ENCODE results near the gene LDHD. TPM values are rescaled to one million over a fixed set of nuclear protein-coding genes. Genes with fewer than 3 reads are reported as not detected.

Gene LDHD
- total and polyA plus RNA-seq, 2 donors: 1.5 to 4.6 TPM

DNA sequence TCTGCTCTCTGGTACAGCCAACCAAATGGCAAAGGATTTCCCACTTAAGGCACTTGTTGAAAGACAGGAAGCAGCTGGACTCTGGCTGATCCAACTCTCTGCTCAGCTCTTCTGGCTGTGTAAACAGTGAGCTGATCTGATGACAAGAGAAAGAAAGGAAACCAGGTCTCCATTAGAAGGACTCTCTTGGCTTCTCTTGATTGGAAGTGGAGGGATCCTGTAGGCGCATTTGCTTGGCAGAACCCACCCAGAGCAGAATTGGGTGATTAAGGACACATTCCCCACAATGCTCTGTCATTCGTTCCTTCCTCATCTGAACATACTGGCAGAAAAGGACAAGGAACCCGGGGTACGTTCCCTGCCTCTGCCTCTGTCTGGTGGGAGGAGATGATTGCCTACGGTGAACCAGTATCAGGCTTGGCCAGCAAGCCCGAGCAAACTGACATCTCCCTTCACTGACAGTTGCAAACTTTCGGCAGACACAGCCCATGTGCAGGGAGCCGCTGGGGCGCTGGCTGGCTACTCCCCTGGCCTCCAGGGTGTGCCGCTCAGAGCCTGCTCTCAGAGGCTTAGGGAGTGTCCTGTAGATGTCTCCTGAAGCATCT, 29.1 kb downstream of the LDHD start:
- Histone ChIP-seq H3K4me1 (ENCODE audit: insufficient read depth) (no peaks in the 10 kb centered on the region), H3K36me3 (ENCODE audit: insufficient read depth) (no peaks in the 10 kb centered on the region), H3K27ac (ENCODE audit: low read depth) (peak overlapping the region; percentile 28)

DNA sequence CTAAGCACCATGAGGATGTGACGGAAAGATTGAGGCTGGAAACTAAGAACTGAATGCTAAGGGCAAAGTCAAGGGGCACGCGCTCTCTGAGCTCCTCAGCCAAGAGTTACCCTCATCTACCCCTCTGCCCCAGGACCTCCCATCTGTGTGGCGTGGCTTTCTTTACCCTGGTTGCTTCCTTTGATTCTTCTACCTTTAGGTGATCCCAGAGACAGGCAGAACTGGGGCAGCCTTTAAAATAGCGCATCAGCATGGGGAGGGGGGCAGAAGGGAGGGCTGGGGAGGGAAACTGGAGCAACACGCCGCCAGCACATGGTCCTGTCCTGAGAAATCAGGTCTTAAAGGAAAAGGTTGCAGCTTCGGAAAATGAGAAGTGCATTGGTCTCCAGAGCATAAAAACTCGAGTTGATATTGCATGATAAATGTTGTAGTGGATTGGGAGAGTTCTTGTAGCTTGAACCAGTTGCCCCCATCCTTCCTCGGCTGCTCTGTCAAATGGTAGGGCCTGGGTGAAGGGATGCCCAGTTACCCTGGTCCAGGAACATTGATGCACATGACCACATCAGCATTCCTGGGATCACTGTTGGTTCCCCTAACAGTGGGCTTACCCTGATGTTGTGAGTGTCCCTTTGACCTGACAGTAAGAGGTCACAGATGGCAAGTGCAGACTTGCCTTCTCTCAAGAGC, 29.7 kb downstream of the LDHD start:
- Histone ChIP-seq H3K27ac (ENCODE audit: low read depth) (no peak overlapping the region), H3K4me3 (ENCODE audit: low read depth, low read length) (no peak overlapping the region), H3K36me3 (ENCODE audit: insufficient read depth) (no peaks in the 10 kb centered on the region), H3K4me1 (ENCODE audit: insufficient read depth) (peaks cover 2% of the 10 kb centered on the region)
- WGBS: 78% methylated on average over 10 of the region's 10 CpGs
- DNase-seq (ENCODE audit: extremely low spot score): no peak

More for the DNA sequence above, 29.1 kb downstream of the LDHD start:
- no peak overlapping the region for H3K4me3 ChIP-seq (ENCODE audit: low read depth, low read length)
- 18% methylated on average over 10 of the region's 10 CpGs for WGBS
- DNase-seq (ENCODE audit: extremely low spot score): no peak

DNA sequence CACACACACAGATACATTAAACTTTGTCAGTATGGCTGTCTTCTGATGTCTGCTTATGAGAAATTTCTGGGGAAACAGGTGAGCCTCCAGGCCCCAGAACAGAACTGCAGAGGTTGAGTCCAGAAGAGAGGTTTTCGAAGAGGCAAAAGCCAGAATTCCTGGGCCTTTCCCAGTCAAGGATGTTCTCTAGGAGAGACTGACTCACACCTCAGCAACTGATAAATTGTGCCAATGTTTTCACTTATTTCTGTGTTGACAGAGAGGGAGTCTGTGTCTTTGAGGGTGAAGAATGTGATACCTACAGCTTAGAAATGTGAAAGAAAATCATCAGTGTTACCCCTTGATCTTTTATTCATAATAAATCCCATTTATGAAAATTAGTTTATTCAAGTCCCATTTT, 30.3 kb downstream of the LDHD start:
- H3K4me1 ChIP-seq (ENCODE audit: insufficient read depth): peaks cover 2% of the 10 kb centered on the region
- no peak for DNase-seq (ENCODE audit: extremely low spot score)
- no peak overlapping the region for H3K27ac ChIP-seq (ENCODE audit: low read depth)
- 76% methylated on average over 1 of the region's 1 CpG for WGBS
- H3K4me3 ChIP-seq (ENCODE audit: low read depth, low read length): no peak overlapping the region
- no peaks in the 10 kb centered on the region for H3K36me3 ChIP-seq (ENCODE audit: insufficient read depth)

DNA sequence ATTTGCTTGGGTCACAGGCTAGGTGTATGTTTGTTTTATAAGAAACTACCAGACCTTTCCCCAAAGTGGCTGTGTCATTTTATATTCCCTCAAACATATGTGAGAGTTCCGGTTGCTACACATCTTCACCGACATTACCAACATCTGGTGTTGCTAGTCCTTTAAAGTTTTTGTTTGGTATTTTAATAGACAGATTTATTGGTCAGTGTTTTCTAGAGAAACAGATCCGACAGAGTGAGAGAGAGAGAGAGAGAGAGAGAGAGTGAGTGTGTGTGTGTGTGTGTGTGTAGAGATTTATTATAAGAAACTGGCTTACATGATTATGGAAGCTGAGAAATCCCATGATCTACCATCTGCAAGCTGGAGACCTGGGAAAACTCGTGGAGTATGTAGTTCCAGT, 31.0 kb downstream of the LDHD start:
- no peaks in the 10 kb centered on the region for H3K36me3 ChIP-seq (ENCODE audit: insufficient read depth)
- DNase-seq (ENCODE audit: extremely low spot score): no peak
- peaks cover 2% of the 10 kb centered on the region for H3K4me1 ChIP-seq (ENCODE audit: insufficient read depth)
- H3K27ac ChIP-seq (ENCODE audit: low read depth): no peak overlapping the region
- WGBS: 70% methylated on average over 4 of the region's 4 CpGs
- no peak overlapping the region for H3K4me3 ChIP-seq (ENCODE audit: low read depth, low read length)

DNA sequence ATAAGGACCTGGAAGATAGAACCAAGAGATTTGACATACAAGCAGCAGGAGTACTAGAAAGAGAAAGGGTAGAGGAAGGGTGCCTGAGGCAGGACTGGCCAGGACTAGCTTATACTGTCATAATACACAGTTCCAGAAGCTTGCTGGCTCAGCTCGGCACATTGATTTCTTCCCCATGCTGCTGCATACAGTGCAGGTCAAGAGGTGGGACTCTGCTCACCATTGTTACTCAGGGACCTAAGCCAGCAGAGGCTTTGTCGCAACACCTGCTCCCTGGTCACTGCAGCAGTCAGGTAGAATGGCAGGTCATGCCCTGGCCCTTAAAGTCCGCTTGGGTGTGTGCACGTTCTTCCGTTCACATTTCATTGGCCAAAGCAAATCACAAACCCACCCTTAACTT, 32.8 kb downstream of the LDHD start:
- H3K27ac ChIP-seq (ENCODE audit: low read depth): no peak overlapping the region
- no peak overlapping the region for H3K4me3 ChIP-seq (ENCODE audit: low read depth, low read length)
- 95% methylated on average over 5 of the region's 5 CpGs for WGBS
- DNase-seq (ENCODE audit: extremely low spot score): no peak
- no peaks in the 10 kb centered on the region for H3K36me3 ChIP-seq (ENCODE audit: insufficient read depth)
- peaks cover 2% of the 10 kb centered on the region for H3K4me1 ChIP-seq (ENCODE audit: insufficient read depth)

DNA sequence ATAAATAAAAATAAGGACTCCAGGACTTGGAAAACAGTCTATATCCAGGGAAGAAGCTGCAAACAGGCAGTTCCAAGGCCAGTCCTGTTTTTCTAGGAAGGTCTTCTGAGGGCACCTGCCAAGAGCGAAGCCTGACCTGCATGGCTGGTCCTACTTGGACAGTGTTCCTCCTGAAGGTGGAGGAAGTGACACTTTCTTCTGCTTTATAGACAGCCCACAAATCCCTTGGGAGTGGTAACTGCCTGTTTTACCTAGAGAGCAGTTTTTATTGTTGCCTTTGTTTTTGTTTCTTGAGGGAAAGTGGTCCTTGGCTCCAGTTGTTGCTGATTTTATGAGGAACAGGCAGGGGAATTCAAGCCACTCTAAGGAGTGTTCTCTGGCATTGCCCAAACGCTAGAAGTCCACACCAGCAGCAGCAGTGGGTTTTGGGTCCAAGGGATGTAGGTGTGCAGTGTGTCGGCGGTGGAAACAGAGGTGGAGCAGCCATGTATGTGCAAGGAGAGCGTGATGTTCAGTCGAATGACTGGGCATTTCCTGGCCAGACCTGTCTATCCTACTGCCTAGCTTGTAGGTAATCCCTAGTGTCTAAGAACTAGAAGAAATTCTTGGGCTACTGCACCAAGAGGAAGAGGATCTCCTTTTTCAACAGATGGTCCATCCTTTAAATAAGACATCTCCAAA, 35.3 kb downstream of the LDHD start:
- WGBS: 86% methylated on average over 6 of the region's 6 CpGs
- no peak for DNase-seq (ENCODE audit: extremely low spot score)

DNA sequence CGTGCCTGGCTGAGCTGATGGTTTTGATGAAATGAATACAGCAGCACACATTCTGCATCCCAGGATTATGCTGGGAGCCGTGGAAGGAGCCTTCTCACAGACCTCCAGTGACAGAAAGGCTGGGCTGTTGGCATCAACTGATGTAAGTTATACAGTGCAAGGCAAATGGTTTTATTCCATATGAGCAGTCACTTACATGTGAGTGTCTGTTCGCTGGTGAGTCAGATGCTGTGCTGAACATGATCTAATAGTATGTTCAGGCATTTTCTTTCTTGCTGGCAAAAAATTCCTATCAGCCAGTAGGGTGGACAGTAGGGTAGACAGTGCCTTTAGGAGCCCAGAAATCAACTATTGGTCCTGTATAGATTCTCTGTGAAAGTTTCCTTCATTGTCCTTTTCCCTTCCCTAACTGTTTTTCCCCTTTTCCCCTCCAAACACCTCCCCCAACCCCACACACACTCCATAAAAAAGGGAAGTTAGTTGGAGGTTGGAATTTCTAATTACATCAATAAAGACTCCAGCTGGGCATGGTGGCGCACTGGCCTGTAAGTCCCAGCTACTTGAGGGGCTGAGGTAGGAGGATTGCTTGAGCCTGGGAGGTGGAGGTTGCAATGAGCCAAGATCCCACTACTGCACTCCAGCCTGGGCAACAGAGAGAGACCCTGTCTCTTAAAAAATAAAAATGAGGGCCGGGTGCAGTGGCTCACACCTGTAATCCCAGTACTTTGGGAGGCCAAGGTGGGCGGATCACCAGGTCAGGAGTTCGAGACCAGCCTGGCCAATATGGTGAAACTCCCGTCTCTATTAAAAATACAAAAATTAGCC, 36.2 kb downstream of the LDHD start:
- DNase-seq (ENCODE audit: extremely low spot score): no peak
- H3K27ac ChIP-seq (ENCODE audit: low read depth): no peak overlapping the region
- no peak overlapping the region for H3K4me3 ChIP-seq (ENCODE audit: low read depth, low read length)
- WGBS: 92% methylated on average over 8 of the region's 8 CpGs
- H3K36me3 ChIP-seq (ENCODE audit: insufficient read depth): no peaks in the 10 kb centered on the region
- H3K4me1 ChIP-seq (ENCODE audit: insufficient read depth): peaks cover 2% of the 10 kb centered on the region

More for the DNA sequence above, 35.3 kb downstream of the LDHD start:
- Histone ChIP-seq H3K4me3 (ENCODE audit: low read depth, low read length) (no peak overlapping the region), H3K36me3 (ENCODE audit: insufficient read depth) (no peaks in the 10 kb centered on the region), H3K27ac (ENCODE audit: low read depth) (no peak overlapping the region), H3K4me1 (ENCODE audit: insufficient read depth) (peaks cover 2% of the 10 kb centered on the region)

DNA sequence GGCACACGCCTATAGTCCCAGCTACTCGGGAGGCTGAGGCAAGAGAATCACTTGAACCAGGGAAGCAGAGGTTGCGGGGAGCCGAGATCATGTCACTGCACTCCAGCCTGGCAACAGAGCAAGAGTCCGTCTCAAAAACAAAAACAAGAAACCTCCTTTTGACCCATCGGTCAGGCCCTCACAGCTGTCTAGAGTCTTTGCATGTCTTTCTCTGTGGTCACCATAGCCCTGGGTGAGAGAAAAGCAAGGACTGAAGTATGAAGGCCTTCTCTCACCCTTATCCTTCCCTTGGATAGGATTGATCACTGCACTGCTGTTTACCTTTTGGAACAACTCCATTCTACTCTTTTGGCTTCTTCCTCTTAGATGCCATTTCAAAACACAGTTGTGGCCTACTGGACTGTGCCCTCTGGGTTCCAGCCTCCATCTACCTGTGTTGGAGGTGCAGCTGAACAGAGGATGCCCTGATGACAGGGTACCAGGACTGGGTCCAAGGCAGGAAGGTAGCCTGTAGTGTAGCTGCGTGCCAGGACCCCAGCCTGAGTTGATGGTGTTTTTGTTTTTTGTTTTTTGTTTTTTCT, 37.1 kb downstream of the LDHD start:
- peaks cover 2% of the 10 kb centered on the region for H3K4me1 ChIP-seq (ENCODE audit: insufficient read depth)
- 95% methylated on average over 7 of the region's 7 CpGs for WGBS

DNA sequence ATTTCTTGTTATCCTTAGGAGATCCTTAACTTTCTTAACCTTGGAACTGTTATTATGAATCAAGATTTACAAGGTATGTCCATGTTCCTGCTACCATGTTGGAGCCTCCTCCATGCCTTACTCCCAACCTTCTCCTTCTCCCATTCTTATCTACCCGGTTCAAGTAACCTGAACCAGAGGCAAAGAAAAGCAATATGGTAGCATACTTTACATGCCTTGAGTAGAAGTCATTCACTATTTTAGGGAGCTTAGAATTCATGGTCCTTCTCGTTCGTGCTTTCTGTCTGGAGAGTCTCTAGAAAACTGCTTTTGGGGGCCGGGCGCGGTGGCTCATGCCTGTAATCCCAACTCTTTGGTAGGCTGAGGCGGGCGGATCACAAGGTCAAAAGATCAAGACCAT, 37.7 kb downstream of the LDHD start:
- Histone ChIP-seq H3K36me3 (ENCODE audit: insufficient read depth) (no peaks in the 10 kb centered on the region), H3K4me3 (ENCODE audit: low read depth, low read length) (no peak overlapping the region), H3K4me1 (ENCODE audit: insufficient read depth) (peaks cover 2% of the 10 kb centered on the region), H3K27ac (ENCODE audit: low read depth) (no peak overlapping the region)
- 91% methylated on average over 8 of the region's 8 CpGs for WGBS
- DNase-seq (ENCODE audit: extremely low spot score): no peak

More for the DNA sequence above, 37.1 kb downstream of the LDHD start:
- no peak for DNase-seq (ENCODE audit: extremely low spot score)
- no peaks in the 10 kb centered on the region for H3K36me3 ChIP-seq (ENCODE audit: insufficient read depth)
- H3K4me3 ChIP-seq (ENCODE audit: low read depth, low read length): no peak overlapping the region
- no peak overlapping the region for H3K27ac ChIP-seq (ENCODE audit: low read depth)

DNA sequence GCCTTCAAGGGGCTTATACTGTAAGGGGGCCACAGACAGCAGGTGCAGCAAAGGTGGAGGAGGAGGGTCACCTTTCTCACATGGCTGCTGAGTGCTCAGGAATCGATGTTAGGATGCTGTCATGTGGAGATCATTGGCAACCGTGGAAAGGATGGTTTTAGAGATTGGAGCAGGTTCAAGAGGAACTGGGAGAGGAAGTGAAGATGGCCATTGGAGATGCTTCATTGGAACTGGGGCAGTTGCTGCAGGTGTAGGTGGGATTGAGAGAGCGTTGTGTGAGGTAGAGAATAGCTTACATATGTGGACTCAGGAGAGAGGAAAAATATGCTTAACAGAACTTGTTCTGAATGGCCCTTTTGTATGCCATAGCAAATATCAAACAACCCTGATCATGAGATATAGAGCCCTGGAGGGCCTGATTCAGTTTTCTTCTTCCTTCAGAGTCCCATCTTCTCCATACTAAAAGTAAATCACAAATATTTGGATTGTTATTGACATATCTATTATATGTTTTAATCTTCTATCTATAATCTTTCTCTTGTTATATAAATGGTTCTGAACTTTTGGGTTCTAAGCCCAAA, 40.8 kb downstream of the LDHD start:
- no peak for DNase-seq (ENCODE audit: extremely low spot score)
- Histone ChIP-seq H3K4me1 (ENCODE audit: insufficient read depth) (no peaks in the 10 kb centered on the region), H3K36me3 (ENCODE audit: insufficient read depth) (no peaks in the 10 kb centered on the region), H3K4me3 (ENCODE audit: low read depth, low read length) (no peak overlapping the region), H3K27ac (ENCODE audit: low read depth) (no peak overlapping the region)
- WGBS: 82% methylated on average over 3 of the region's 3 CpGs

DNA sequence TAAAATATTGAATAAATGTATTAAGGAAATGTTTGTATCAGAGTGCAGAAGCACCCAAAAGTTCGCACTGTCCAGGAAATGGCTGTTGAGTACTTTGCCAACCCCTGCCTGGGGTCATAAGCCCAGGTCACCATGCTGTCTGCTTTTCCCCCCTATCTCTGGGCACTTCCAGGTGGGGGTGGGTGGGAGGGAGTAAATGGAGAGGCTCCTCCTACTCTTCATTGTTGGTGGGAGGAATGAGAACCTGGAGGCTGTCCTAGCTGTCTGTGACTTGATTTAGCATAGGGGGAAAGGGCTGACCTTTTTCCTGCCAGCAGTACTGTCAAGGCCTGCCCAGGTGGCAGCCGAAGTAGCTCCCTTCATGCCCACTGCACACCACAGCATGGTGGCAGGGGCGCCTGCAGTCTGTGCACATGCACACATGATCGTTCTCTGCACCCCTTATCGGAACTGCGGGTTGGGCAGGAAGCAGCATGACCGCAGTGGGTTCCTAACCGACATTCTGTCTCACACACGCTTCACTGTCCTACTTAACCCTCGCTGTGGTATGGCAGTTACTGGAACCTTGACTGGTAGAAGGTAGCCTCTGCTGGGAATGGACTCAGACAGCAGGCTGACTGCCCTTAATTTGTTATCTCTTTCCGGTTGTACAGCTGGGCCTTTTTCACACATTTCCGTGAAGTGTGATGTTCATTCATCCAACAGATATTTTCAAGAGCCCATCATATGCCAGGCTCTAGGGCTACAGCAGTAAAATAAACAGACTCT, 41.5 kb downstream of the LDHD start:
- DNase-seq (ENCODE audit: extremely low spot score): no peak
- Histone ChIP-seq H3K36me3 (ENCODE audit: insufficient read depth) (no peaks in the 10 kb centered on the region), H3K27ac (ENCODE audit: low read depth) (no peak overlapping the region), H3K4me1 (ENCODE audit: insufficient read depth) (peaks cover under 1% of the 10 kb centered on the region), H3K4me3 (ENCODE audit: low read depth, low read length) (no peak overlapping the region)
- 71% methylated on average over 12 of the region's 12 CpGs for WGBS

DNA sequence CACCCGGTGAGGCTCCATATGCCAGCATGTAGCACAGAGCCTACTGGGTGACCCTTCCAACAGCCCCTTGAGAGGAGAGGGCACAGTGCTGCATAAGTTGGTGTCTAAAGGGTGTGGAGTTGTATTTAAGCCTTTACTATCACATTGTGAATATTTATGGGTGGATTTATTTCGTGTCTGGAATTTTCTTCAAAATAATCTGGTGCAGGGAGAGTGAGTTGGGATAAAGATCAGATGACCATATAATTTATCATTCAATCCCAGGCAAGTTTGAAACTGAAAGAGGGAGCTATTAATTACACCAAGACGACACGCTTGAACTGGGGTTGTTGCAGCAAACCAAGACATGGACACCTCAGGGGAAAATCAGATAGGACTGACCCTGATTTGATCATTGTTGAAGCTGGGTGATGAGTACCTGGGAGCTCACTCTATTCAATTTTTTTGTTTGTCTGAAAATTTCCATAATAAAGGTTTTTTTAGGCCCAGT, 42.2 kb downstream of the LDHD start:
- no peak for DNase-seq (ENCODE audit: extremely low spot score)
- Histone ChIP-seq H3K4me3 (ENCODE audit: low read depth, low read length) (no peak overlapping the region), H3K4me1 (ENCODE audit: insufficient read depth) (peaks cover 2% of the 10 kb centered on the region), H3K36me3 (ENCODE audit: insufficient read depth) (no peaks in the 10 kb centered on the region), H3K27ac (ENCODE audit: low read depth) (no peak overlapping the region)
- 71% methylated on average over 4 of the region's 4 CpGs for WGBS
